ENCODE data around the gene AP2B1.

DNA sequence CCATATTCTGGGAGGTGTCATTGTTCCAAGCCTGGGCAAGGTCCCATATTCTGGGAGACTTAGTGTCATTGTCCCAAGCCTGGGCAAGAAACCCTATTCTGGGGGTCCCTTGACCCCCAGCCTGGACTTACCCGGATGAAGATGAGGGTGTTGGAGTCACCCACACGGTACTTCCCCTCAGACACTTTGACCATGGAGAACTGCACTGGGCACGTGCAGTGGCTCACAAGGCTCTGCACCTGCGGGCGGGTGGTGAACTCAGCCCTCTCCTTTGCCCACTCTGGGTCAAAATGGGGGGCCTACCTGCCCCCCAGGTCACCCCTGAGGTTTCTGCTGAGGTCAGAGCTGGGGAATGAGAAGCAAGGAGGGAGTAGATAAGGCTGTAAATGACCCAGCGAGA is 161.9 kb downstream of the AP2B1 start:
- TF ChIP-seq, protein P1, sequence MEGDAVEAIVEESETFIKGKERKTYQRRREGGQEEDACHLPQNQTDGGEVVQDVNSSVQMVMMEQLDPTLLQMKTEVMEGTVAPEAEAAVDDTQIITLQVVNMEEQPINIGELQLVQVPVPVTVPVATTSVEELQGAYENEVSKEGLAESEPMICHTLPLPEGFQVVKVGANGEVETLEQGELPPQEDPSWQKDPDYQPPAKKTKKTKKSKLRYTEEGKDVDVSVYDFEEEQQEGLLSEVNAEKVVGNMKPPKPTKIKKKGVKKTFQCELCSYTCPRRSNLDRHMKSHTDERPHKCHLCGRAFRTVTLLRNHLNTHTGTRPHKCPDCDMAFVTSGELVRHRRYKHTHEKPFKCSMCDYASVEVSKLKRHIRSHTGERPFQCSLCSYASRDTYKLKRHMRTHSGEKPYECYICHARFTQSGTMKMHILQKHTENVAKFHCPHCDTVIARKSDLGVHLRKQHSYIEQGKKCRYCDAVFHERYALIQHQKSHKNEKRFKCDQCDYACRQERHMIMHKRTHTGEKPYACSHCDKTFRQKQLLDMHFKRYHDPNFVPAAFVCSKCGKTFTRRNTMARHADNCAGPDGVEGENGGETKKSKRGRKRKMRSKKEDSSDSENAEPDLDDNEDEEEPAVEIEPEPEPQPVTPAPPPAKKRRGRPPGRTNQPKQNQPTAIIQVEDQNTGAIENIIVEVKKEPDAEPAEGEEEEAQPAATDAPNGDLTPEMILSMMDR (conservative IDR thresholded peaks at IDR 0.05) = no peak
- no peak for TF ChIP-seq ZFX (IDR thresholded peaks at IDR 0.05)
